KMS-11 (cell line): ENCODE measurements around the gene PPM1E.

ENCODE experiments used
- H2AFZ ChIP-seq: fragments of 200-600 bp; sonication (generic); 2 replicates; pipeline ENCODE4 v1.6.1; 2016; ENCODE audit warnings: antibody characterized with exemption, mixed run types, low read depth
- H3K27ac ChIP-seq: fragments of 200-600 bp; sonication (generic); 2 replicates; pipeline ENCODE4 v1.6.1; 2016; ENCODE audit warnings: mild to moderate bottlenecking, mixed run types
- H3K27me3 ChIP-seq: fragments of 200-600 bp; sonication (generic); 2 replicates; pipeline ENCODE4 v1.6.1; 2017; ENCODE audit warnings: mild to moderate bottlenecking, low read depth, mixed run types, moderate library complexity; ENCODE audit not compliant: insufficient read depth
- H3K36me3 ChIP-seq: fragments of 200-600 bp; sonication (generic); 2 replicates; pipeline ENCODE4 v1.6.1; 2017; ENCODE audit warnings: mild to moderate bottlenecking, mixed run types; ENCODE audit not compliant: insufficient read depth
- H3K4me1 ChIP-seq: fragments of 200-600 bp; sonication (generic); 2 replicates; pipeline ENCODE4 v1.6.1; 2016; ENCODE audit warnings: mild to moderate bottlenecking, low read depth, mixed run types; ENCODE audit not compliant: poor library complexity, severe bottlenecking
- H3K4me2 ChIP-seq: fragments of 200-600 bp; sonication (generic); 2 replicates; pipeline ENCODE4 v1.7.0; 2016; ENCODE audit warnings: mild to moderate bottlenecking, mixed run types
- H3K4me3 ChIP-seq: fragments of 200-600 bp; sonication (generic); IDR thresholded peaks from 2 replicates; pipeline ENCODE4 v1.6.1; 2017; ENCODE audit warnings: low read depth, low read length, mixed read lengths; ENCODE audit not compliant: insufficient read depth
- H3K79me2 ChIP-seq: fragments of 200-600 bp; sonication (generic); 2 replicates; pipeline ENCODE4 v1.6.1; 2016; ENCODE audit warnings: low read depth, mixed run types; ENCODE audit not compliant: insufficient read depth
- H3K9ac ChIP-seq: fragments of 200-600 bp; sonication (generic); 2 replicates; pipeline ENCODE4 v1.6.1; 2016; ENCODE audit warnings: mild to moderate bottlenecking, mixed run types
- H4K20me1 ChIP-seq: fragments of 200-600 bp; sonication (generic); 2 replicates; pipeline ENCODE4 v1.6.1; 2016; ENCODE audit warnings: mild to moderate bottlenecking, mixed run types; ENCODE audit not compliant: insufficient read depth
- TF ChIP-seq, protein P1 (sequence below): fragments of 200-600 bp; sonication (generic); conservative IDR thresholded peaks from 2 replicates; pipeline ENCODE4 v1.6.1; 2017; ENCODE audit warnings: low read depth, mild to moderate bottlenecking, antibody characterized with exemption, low read length, moderate library complexity, mixed read lengths

The PPM1E gene

DNA sequence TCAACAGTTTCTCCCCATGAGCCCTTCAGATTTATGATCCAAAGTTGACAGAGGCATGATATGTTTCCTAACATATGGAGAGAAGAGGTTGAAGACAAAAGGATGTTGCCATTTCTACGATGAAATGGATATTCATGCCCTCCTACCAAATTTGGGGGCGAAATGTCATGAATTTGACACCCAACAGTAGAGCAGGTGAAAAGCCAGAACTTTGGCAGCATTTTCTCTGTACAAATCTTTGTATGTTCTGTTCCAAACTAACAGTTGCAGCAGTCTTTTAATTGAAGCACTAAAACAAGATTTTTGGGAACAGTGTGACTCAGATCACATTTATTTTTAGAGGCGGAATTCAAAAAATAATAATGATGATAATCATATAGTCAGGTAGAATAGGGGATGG, 220.9 kb downstream of the PPM1E start:
- Histone ChIP-seq H4K20me1 (no peaks in the 10 kb centered on the region), H3K4me3 (no peak overlapping the region), H3K36me3 (no peaks in the 10 kb centered on the region), H3K4me2 (no peak overlapping the region), H3K9ac (no peak overlapping the region), H3K27me3 (no peaks in the 10 kb centered on the region), H3K79me2 (no peaks in the 10 kb centered on the region), H3K4me1 (no peaks in the 10 kb centered on the region), H3K27ac (no peak overlapping the region), H2AFZ (no peak overlapping the region)
- TF ChIP-seq, protein P1, sequence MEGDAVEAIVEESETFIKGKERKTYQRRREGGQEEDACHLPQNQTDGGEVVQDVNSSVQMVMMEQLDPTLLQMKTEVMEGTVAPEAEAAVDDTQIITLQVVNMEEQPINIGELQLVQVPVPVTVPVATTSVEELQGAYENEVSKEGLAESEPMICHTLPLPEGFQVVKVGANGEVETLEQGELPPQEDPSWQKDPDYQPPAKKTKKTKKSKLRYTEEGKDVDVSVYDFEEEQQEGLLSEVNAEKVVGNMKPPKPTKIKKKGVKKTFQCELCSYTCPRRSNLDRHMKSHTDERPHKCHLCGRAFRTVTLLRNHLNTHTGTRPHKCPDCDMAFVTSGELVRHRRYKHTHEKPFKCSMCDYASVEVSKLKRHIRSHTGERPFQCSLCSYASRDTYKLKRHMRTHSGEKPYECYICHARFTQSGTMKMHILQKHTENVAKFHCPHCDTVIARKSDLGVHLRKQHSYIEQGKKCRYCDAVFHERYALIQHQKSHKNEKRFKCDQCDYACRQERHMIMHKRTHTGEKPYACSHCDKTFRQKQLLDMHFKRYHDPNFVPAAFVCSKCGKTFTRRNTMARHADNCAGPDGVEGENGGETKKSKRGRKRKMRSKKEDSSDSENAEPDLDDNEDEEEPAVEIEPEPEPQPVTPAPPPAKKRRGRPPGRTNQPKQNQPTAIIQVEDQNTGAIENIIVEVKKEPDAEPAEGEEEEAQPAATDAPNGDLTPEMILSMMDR, result no peak

DNA sequence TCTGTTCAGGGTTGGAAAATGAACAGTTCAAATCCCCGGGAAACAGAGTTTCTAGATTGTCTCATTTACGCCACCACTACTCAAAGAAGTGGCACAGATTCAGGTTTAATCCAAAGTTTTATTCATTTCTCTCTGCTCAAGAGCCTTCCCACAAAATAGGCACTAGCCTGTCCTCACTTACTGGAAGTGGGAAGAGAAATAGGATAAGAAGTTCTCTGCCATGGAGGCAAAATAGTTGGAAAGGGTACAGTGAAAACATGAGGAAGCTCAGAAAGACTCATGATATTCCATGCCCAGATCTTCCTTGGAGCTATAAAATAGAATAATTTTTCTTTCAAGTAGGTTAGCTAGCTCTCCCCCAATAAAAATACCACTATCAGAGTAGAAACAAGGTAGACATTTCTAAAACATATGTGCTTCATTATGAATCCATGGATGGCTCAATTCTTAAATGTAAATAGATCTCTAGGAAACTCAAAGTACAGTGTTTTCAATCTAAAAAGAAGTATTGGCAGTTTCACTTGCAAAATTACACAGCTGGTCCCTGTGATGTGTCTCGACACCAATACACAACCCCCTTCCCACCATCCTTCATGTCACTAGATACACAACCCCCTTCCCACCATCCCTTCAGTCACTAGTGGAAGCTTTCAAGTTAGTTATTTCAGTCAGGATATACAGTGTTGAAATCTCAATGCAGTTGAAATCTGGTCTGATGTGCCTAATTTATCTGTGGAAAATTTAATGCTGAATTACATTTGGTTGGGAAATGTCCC, 225.2 kb downstream of the PPM1E start:
- Histone ChIP-seq H3K9ac (no peak overlapping the region), H3K4me3 (no peak overlapping the region), H3K79me2 (no peaks in the 10 kb centered on the region), H3K4me2 (no peak overlapping the region), H4K20me1 (no peaks in the 10 kb centered on the region), H3K27ac (no peak overlapping the region), H3K27me3 (no peaks in the 10 kb centered on the region), H3K36me3 (no peaks in the 10 kb centered on the region), H2AFZ (no peak overlapping the region), H3K4me1 (no peaks in the 10 kb centered on the region)
- TF ChIP-seq, protein P1, result no peak

DNA sequence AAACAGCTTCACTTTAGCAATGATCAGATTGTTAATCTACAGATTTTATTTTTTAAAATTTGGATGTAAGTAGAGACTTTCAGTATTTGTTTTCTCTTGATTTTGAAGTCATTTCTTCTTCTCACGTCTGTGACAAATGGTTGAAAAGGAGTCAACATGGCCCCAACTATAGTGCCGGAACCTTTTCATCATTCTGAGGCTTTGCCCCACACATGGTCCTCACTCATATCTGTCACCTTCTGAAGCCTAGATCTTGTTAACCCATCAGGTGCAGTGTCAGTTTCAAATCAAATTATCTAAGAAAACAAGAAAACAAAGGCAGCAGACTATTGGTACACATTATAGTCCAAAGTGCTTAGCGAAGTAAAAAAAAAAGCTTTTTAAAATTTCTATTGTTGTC, 227.0 kb downstream of the PPM1E start:
- no peaks in the 10 kb centered on the region for H3K36me3 ChIP-seq
- H3K4me3 ChIP-seq, result no peak overlapping the region
- no peak overlapping the region for H3K9ac ChIP-seq
- no peak overlapping the region for H3K27ac ChIP-seq
- H3K4me1 ChIP-seq, result no peaks in the 10 kb centered on the region
- H4K20me1 ChIP-seq, result no peaks in the 10 kb centered on the region
- H3K4me2 ChIP-seq, result no peak overlapping the region
- no peaks in the 10 kb centered on the region for H3K27me3 ChIP-seq
- TF ChIP-seq, protein P1, result no peak
- no peak overlapping the region for H2AFZ ChIP-seq
- H3K79me2 ChIP-seq, result no peaks in the 10 kb centered on the region

DNA sequence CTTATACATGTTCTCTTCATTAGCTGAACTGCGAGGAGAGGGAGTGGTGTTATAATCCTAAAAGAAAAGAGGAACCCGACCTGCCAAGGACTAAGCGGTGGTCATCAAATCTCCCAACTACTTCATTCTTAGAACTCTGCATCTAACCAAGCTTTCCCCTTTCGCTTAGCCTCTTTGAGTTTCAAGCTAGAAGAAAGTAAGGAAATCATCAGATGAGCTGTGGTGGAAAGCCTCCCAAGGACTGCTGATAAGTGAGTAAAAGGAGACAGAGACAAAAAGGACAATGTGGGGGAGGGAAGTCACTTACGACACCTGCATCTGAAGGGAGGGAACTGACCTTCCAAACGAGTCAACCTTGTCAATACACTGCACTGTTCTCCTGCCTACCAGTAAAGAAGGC, 229.7 kb downstream of the PPM1E start:
- Histone ChIP-seq H3K4me2 (no peak overlapping the region), H3K4me1 (no peaks in the 10 kb centered on the region), H3K36me3 (no peaks in the 10 kb centered on the region), H3K4me3 (no peak overlapping the region), H2AFZ (no peak overlapping the region), H4K20me1 (no peaks in the 10 kb centered on the region), H3K27me3 (no peaks in the 10 kb centered on the region), H3K9ac (no peak overlapping the region), H3K79me2 (no peaks in the 10 kb centered on the region), H3K27ac (no peak overlapping the region)
- TF ChIP-seq, protein P1, result no peak
